ENCODE data around the gene ZCCHC7. TPM values are rescaled to one million over a fixed set of nuclear protein-coding genes. Genes with fewer than 3 reads are reported as not detected.

Gene ZCCHC7
- total RNA-seq, 3 donors from 2014 or later = 19.8 to 29.1 (median 26.9) TPM

- no peaks in the 10 kb centered on the region for H3K4me1 ChIP-seq
- intact Hi-C loops (cut with DNase I; ENCODE audit: low total_unique reads) = no loop called here
Observed at GRCh38 chr9:37144762-37145161, 24.4 kb downstream of the ZCCHC7 start.

GRCh38 chr9:37146410-37146809 is 26.0 kb downstream of the ZCCHC7 start:
- Histone ChIP-seq H3K27me3 (no peaks in the 10 kb centered on the region), H3K27ac (peak overlapping the region in 1 of 2 donors; percentile 19), H3K9me3 (no peaks in the 10 kb centered on the region), H3K4me3 (no peak overlapping the region), H3K4me1 (no peaks in the 10 kb centered on the region), H3K36me3 (no peaks in the 10 kb centered on the region)
- intact Hi-C loops (cut with DNase I; ENCODE audit: low total_unique reads) = no loop called here
- no peak for TF ChIP-seq CTCF (IDR thresholded peaks at IDR 0.05)
- no peak for TF ChIP-seq POLR2AphosphoS5 (IDR thresholded peaks at IDR 0.05)
- TF ChIP-seq POLR2A (IDR thresholded peaks at IDR 0.05) = no peak
- no peak for DNase-seq (ENCODE audit: low spot score in 2 of 2)

More at GRCh38 chr9:37144762-37145161, 24.4 kb downstream of the ZCCHC7 start:
- H3K9me3 ChIP-seq = no peaks in the 10 kb centered on the region
- no peak overlapping the region for H3K27ac ChIP-seq
- no peaks in the 10 kb centered on the region for H3K27me3 ChIP-seq
- no peak overlapping the region for H3K4me3 ChIP-seq
- TF ChIP-seq POLR2AphosphoS5 (IDR thresholded peaks at IDR 0.05) (no peak), CTCF (IDR thresholded peaks at IDR 0.05) (no peak), POLR2A (IDR thresholded peaks at IDR 0.05) (no peak)
- DNase-seq (ENCODE audit: low spot score in 2 of 2) = no peak
- no peaks in the 10 kb centered on the region for H3K36me3 ChIP-seq

- TF ChIP-seq POLR2A (IDR thresholded peaks at IDR 0.05) (no peak), CTCF (IDR thresholded peaks at IDR 0.05) (no peak), POLR2AphosphoS5 (IDR thresholded peaks at IDR 0.05) (no peak)
- no peaks in the 10 kb centered on the region for H3K9me3 ChIP-seq
- intact Hi-C loops (cut with DNase I; ENCODE audit: low total_unique reads) = no loop called here
- H3K4me1 ChIP-seq = no peaks in the 10 kb centered on the region
- no peaks in the 10 kb centered on the region for H3K36me3 ChIP-seq
- no peak overlapping the region for H3K27ac ChIP-seq
- H3K27me3 ChIP-seq = no peaks in the 10 kb centered on the region
- DNase-seq (ENCODE audit: low spot score in 2 of 2) = no peak
- no peak overlapping the region for H3K4me3 ChIP-seq
Observed at GRCh38 chr9:37148181-37148580, 27.8 kb downstream of the ZCCHC7 start.

- intact Hi-C loops (cut with DNase I; ENCODE audit: low total_unique reads) = no loop called here
- no peak for TF ChIP-seq POLR2AphosphoS5 (IDR thresholded peaks at IDR 0.05)
- TF ChIP-seq POLR2A (IDR thresholded peaks at IDR 0.05) = no peak
- TF ChIP-seq CTCF (IDR thresholded peaks at IDR 0.05) = no peak
- no peak for DNase-seq (ENCODE audit: low spot score in 2 of 2)
- no peak overlapping the region for H3K27ac ChIP-seq
- no peaks in the 10 kb centered on the region for H3K36me3 ChIP-seq
- H3K9me3 ChIP-seq = no peaks in the 10 kb centered on the region
- no peaks in the 10 kb centered on the region for H3K27me3 ChIP-seq
- H3K4me1 ChIP-seq = no peaks in the 10 kb centered on the region
- H3K4me3 ChIP-seq = no peak overlapping the region
Observed at GRCh38 chr9:37149666-37150308, 29.4 kb downstream of the ZCCHC7 start.

- Histone ChIP-seq H3K36me3 (no peaks in the 10 kb centered on the region), H3K9me3 (no peaks in the 10 kb centered on the region), H3K27me3 (no peaks in the 10 kb centered on the region), H3K27ac (no peak overlapping the region), H3K4me1 (no peaks in the 10 kb centered on the region), H3K4me3 (no peak overlapping the region)
- no peak for DNase-seq (ENCODE audit: low spot score in 2 of 2)
- no peak for TF ChIP-seq CTCF (IDR thresholded peaks at IDR 0.05)
- no peak for TF ChIP-seq POLR2A (IDR thresholded peaks at IDR 0.05)
- TF ChIP-seq POLR2AphosphoS5 (IDR thresholded peaks at IDR 0.05) = no peak
- intact Hi-C loops (cut with DNase I; ENCODE audit: low total_unique reads) = no loop called here
Observed at GRCh38 chr9:37150415-37150814, 30.0 kb downstream of the ZCCHC7 start.
